ENCODE measurements around the gene GALNT2. TPM values are rescaled to one million over a fixed set of nuclear protein-coding genes. Genes with fewer than 3 reads are reported as not detected.
A peak's percentile ranks its signal among the peaks of the same experiment; 100 is the strongest.

The GALNT2 gene
- total RNA-seq, 1 experiment from 2014 or later: 36.3 TPM

DNA sequence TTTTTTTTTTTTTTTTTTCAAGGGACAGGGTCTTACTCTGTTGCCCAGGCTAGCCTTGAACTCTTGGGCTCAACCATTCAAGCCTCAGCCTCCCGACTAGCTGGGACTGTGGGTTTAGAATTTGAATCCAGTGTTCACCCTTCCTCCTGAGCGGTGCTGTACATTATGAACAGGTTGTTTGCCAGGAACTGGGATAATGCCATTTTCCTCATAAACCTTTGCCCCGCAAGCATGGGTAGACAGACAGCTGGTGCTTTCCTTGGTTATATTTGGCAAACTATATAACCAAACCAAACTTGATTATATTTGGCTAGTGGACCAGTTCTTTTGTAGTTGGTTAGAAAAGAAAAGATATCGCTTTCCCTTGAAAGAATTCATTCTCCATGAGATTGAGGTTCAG, 54.9 kb downstream of the GALNT2 start:
- in situ Hi-C loops (cut with HindIII; ENCODE audit: low pct_unique_long_range_greater_than_20kb, low sequenced_read_pairs): no loop called here
- no peak for DNase-seq (ENCODE audit: low read depth)

GRCh38 chr1:230122366-230123279, 55.6 kb downstream of the GALNT2 start:
- no peak for DNase-seq (ENCODE audit: low read depth)
- in situ Hi-C loops (cut with HindIII; ENCODE audit: low pct_unique_long_range_greater_than_20kb, low sequenced_read_pairs): no loop called here

DNA sequence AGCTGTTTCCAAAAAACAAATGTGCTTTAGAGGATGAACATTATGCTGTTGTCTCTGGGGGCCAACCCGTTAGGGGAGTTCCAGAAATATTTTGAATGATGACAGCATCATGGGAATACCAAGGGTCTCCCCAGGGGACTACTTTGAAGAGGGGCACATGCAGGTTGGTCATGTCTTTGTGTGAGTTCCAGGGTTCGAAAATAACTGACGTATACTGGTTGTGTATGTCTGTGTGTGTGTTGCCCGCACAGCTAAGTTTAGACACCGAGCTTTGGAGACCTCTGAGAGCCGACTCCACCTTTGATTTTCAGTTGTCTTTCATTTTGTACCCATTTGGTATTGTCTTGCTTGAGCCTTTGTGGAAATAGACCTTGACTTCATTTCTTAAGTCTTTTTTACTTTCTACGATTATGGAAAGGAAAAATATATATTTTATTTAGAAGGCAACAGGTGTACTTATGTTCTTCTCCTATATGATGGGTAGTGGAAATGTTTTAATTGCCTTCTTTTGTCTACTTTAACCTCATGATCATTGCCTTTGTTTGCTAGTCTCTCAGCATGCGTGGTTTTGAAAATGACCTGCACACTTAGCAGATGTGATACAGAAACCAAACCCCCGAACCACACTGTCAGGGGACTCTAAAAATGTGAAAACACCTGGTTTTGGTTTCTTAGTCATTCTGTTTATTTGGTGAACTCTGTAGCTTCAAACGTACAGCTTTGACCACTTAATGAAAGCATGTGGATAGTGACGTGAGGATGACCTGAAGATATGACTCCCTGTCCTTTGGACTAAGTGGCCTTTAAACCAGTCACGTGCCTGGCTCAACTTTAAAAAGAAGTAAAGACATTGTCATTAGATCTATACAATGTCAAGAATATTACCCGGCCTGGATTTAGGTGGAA, 56.5 kb downstream of the GALNT2 start:
- DNase-seq (ENCODE audit: low read depth): no peak
- in situ Hi-C loops (cut with HindIII; ENCODE audit: low pct_unique_long_range_greater_than_20kb, low sequenced_read_pairs): no loop called here

- in situ Hi-C loops (cut with HindIII; ENCODE audit: low pct_unique_long_range_greater_than_20kb, low sequenced_read_pairs): no loop called here
- no peak for DNase-seq (ENCODE audit: low read depth)
Observed at GRCh38 chr1:230124186-230125128, 57.4 kb downstream of the GALNT2 start.

DNA sequence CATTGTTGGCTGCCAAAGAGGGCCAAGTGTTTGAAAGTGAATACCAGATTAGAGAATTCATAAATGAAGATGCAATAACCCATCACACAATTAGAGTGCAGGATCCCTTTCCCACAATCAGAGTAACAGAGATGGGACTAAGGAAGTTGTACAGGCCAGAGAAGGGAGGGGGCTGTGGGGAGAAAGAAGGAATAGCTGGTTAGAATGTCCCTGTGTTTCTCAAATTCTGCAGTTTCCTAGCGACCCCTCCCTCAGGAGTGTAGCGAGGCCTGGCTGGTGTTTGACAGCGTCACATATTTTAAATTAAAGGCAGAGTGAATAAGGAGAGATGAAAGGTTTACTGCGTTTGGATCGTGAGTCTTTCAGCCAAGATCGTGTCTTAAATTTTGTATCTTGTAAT, 58.1 kb downstream of the GALNT2 start:
- in situ Hi-C loops (cut with HindIII; ENCODE audit: low pct_unique_long_range_greater_than_20kb, low sequenced_read_pairs): no loop called here
- no peak for DNase-seq (ENCODE audit: low read depth)

DNA sequence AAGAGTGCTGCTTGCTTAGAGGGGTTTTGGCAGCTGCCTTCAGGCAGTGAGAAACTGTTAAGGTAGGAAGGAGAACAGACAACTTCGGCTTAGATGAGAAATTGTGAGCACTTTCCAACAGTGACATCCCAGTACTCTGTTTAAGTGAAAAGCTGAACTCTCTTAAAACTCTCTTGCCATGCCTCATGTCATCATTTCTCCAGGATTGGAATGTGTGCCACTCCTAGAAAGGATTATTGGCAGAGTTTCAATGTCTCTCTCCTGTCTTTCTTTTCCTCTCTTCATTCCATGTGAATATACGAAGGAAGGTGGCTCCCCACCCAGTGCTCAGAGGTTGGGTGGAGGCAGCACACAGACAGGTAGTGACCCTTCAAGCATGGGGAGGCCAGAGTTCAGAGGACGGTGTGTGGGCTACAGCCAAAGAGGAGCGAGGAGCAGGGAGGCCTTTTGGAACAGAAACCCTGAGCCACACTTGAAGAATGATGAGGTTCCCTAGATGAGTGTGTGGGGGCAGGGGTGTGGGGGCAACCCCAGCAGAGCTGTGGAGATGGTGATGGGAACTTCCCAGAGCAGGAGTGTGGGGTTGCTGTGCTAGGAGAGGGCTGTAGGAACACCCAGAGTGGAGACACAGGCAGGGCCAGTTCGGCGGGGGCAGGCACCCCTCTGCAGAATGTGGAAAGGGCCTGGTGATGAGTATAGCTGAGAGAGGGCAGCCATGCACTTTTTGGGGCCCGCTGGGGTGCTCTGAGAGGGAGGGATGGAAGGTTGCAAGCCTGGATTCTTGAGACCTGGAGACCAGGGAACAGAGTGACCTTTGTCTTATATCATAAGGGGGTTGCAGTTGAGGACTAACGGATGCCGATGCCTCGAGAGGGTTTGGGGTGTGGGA, 58.8 kb downstream of the GALNT2 start:
- DNase-seq (ENCODE audit: low read depth): no peak
- in situ Hi-C loops (cut with HindIII; ENCODE audit: low pct_unique_long_range_greater_than_20kb, low sequenced_read_pairs): no loop called here

DNA sequence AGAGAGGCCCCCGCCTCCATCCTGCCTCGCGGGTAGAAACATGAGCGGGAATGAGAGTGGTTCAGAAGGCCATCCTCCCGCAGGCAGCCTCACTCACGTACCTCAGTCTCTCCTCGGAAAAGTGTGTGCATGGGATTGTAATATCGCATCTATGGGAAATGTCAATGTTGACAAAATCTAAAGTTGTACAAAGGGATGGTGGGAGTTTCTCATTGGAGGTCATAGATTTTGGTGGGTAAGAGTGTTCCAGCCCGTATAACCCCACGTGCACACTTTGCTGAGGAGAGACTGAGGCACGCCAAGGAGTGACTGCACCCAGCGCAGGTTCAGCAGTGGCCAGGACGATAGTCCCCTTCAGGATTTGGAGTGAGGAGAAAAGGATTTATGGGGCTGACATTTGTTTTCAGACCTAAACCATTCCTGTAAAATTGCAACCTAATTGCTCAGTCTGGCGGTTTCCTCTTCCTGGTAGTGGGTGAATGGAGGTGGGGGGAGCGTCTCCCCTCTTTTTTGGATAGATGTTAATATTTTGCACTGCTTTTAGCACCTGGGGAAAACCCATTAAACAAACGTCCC, 59.6 kb downstream of the GALNT2 start:
- no peak for DNase-seq (ENCODE audit: low read depth)
- in situ Hi-C loops (cut with HindIII; ENCODE audit: low pct_unique_long_range_greater_than_20kb, low sequenced_read_pairs): no loop called here

GRCh38 chr1:230127105-230128054, 60.3 kb downstream of the GALNT2 start:
- in situ Hi-C loops (cut with HindIII; ENCODE audit: low pct_unique_long_range_greater_than_20kb, low sequenced_read_pairs): no loop called here
- no peak for DNase-seq (ENCODE audit: low read depth)

- DNase-seq (ENCODE audit: low read depth): no peak
- in situ Hi-C loops (cut with HindIII; ENCODE audit: low pct_unique_long_range_greater_than_20kb, low sequenced_read_pairs): no loop called here
Observed at GRCh38 chr1:230128569-230129285, 61.7 kb downstream of the GALNT2 start.

DNA sequence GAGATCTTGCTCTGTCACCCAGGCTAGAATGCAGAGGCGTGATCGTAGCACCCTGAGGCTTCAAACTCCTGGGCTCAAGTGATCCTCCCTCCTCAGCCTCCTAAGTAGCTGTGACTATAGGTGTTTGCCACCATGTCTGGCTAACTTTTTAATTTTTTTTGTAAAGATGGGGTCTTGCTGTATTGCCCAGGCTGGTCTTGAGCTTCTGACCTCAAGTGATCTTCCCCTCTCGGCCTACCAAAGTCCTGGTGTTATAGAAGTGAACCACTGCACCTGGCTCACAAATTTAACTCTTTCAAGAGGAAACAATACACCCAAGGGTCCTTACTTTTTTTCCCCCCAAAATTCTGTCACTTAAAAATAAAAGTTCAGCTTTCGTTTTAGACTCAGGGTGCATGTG, 62.3 kb downstream of the GALNT2 start:
- DNase-seq (ENCODE audit: low read depth): no peak
- in situ Hi-C loops (cut with HindIII; ENCODE audit: low pct_unique_long_range_greater_than_20kb, low sequenced_read_pairs): no loop called here

DNA sequence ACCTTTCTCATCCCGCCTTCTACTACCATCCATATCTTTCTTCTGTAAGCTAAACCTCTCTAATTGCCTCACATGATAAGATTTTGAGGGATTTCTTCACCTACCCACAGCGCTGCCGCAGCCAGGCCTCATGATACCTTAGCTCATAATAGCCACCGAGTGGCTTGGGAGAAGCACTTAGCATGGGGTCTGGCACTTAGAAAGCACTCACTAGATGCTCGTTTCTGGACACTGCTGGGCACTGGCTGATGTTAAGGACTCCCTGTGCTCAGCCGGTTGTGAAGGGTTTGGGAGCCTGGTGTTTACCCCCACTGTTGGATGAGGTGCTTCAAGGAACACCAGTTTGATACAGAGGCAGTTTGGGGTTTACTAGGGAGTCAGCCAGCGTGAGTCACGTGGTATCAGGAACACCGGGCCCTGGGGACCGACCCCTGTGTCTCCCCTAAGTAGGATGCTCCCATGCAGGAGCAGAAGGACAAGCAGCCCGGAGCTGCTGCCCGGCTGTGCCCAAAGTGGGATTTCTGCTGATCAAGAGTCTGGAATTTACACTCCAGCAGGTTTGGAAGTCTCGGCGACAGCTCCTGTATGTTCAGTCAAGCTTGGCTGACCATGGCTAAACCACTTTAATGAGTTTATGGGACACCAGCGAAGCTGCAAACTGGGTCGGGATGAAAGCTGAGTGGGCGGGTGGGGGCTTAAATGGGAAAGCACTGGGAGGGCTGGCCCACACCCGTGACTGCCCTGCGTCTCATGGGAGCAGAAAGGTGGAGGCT, 63.3 kb downstream of the GALNT2 start:
- peak; percentile 62 for DNase-seq (ENCODE audit: low read depth)
- in situ Hi-C loops (cut with HindIII; ENCODE audit: low pct_unique_long_range_greater_than_20kb, low sequenced_read_pairs): no loop called here

DNA sequence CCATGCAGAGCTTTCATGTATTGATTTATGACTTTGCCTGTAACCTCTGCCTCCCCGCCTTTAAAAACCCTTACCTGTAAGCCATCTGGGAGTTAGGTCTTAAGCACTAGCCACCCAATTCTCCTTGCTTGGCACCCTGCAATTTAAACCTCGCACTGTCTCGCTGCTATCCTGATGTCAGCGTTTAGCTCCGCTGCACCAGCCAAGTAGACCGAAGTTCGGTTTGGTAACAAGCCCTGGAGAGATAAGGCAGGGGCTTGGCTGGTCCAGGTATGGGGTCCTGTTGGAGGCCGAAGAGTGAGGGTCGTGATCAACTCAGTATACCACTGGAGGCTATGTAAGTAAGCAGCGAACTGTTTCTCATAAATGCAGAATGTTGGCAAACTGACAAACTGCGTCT, 64.4 kb downstream of the GALNT2 start:
- DNase-seq (ENCODE audit: low read depth): no peak
- in situ Hi-C loops (cut with HindIII; ENCODE audit: low pct_unique_long_range_greater_than_20kb, low sequenced_read_pairs): no loop called here

DNA sequence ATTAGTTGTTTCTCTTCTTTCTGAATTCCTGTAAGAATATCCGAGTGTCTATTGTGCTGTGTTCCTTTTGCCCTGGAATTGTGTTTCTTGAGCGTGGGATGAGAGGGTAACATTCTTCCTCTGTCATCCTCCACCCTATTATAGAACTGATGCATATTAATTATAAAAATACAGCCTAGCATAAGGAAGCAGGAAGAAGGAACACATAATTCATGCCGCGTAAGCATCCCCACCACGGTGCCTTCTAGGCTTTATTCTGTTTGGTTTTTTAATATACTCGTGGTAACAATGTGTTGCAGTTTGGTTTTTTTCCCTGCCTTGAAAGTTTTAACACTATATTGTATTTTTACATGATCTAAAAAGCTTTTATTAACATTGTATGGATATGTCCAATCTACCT, 65.7 kb downstream of the GALNT2 start:
- no peak for DNase-seq (ENCODE audit: low read depth)
- in situ Hi-C loops (cut with HindIII; ENCODE audit: low pct_unique_long_range_greater_than_20kb, low sequenced_read_pairs): no loop called here

DNA sequence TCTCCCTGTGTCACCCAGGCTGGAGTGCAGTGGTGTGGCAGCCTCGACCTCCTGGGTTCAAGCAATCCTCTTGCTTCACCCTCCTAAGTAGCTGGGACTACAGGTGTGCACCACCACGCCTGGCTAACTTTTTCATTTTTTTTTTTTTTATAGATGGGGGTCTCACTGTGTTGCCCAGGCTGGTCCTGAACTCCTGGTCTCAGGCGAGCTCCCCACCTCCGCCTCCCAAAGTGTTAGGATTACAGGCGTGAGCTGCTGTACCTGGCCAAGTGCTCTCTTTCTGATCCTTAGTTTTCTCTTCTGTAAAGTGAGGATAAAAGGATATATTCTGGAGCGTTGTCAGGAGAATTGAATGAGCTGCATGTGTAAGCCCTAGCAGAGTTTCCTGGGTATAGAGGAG, 68.7 kb downstream of the GALNT2 start:
- in situ Hi-C loops (cut with HindIII; ENCODE audit: low pct_unique_long_range_greater_than_20kb, low sequenced_read_pairs): no loop called here
- DNase-seq (ENCODE audit: low read depth): no peak

All from Caki2 (cell line).